ENCODE results near the gene RILPL2. TPM values are rescaled to one million over a fixed set of nuclear protein-coding genes. Genes with fewer than 3 reads are reported as not detected.

RILPL2 gene
- total RNA-seq, 1 donor from 2014 or later = 2.8 TPM

DNA sequence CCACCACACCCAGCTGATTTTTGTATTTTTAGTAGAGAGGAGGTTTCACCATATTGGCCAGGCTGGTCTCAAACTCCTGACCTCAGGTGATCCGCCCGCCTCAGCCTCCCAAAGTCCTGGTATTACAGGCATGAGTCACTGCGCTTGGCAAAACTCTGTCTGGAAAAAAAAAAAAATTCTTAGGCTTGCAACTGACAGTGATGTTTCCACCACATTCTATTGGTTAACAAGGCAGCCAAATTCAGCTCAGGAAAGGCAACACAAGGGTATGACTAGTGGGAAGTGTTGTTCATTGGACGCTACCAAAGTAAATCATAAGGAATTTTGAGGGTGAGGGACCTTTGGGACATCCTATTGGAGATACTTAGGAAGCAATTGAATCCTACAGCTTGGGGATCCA, 69.0 kb downstream of the RILPL2 start:
- TF ChIP-seq, protein P1, sequence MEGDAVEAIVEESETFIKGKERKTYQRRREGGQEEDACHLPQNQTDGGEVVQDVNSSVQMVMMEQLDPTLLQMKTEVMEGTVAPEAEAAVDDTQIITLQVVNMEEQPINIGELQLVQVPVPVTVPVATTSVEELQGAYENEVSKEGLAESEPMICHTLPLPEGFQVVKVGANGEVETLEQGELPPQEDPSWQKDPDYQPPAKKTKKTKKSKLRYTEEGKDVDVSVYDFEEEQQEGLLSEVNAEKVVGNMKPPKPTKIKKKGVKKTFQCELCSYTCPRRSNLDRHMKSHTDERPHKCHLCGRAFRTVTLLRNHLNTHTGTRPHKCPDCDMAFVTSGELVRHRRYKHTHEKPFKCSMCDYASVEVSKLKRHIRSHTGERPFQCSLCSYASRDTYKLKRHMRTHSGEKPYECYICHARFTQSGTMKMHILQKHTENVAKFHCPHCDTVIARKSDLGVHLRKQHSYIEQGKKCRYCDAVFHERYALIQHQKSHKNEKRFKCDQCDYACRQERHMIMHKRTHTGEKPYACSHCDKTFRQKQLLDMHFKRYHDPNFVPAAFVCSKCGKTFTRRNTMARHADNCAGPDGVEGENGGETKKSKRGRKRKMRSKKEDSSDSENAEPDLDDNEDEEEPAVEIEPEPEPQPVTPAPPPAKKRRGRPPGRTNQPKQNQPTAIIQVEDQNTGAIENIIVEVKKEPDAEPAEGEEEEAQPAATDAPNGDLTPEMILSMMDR (IDR thresholded peaks at IDR 0.05; ENCODE audit: unreplicated experiment) = no peak
- peaks cover 9% of the 10 kb centered on the region for H3K27me3 Mint-ChIP-seq (ENCODE audit: unreplicated experiment)
- no peak for DNase-seq (ENCODE audit: low spot score)
- H3K4me3 Mint-ChIP-seq (ENCODE audit: unreplicated experiment) = no peak overlapping the region
- H3K36me3 Mint-ChIP-seq (ENCODE audit: low read depth, unreplicated experiment) = peaks cover 5% of the 10 kb centered on the region
- H3K4me1 Mint-ChIP-seq (ENCODE audit: unreplicated experiment) = peaks cover 12% of the 10 kb centered on the region
- no peaks in the 10 kb centered on the region for H3K9me3 Mint-ChIP-seq (ENCODE audit: unreplicated experiment)
- no peak overlapping the region for H3K27ac Mint-ChIP-seq (ENCODE audit: unreplicated experiment)

Other genes starting within 250 kb of the RILPL2 start
- 30.1 TPM for gene MPHOSPH9, start 203.5 kb downstream of the RILPL2 start, total RNA-seq (ENCODE audit: unreplicated experiment)
- gene MTRFR, start 203.2 kb downstream of the RILPL2 start, total RNA-seq (ENCODE audit: unreplicated experiment) = 11.6 TPM
- 145 TPM for gene CDK2AP1, start 164.8 kb downstream of the RILPL2 start, total RNA-seq (ENCODE audit: unreplicated experiment)
- gene SBNO1, start 71.8 kb downstream of the RILPL2 start, total RNA-seq (ENCODE audit: unreplicated experiment) = 44.7 TPM
- 35.6 TPM for gene KMT5A, start 52.6 kb downstream of the RILPL2 start, total RNA-seq (ENCODE audit: unreplicated experiment)
- gene SNRNP35, start 21.5 kb upstream of the RILPL2 start, total RNA-seq (ENCODE audit: unreplicated experiment) = 18.8 TPM
- 19.8 TPM for gene RILPL1, start 97.0 kb upstream of the RILPL2 start, total RNA-seq (ENCODE audit: unreplicated experiment)
- 167 TPM for gene TMED2, start 147.9 kb upstream of the RILPL2 start, total RNA-seq (ENCODE audit: unreplicated experiment)
- 16.8 TPM for gene DDX55, start 165.4 kb upstream of the RILPL2 start, total RNA-seq (ENCODE audit: unreplicated experiment)
- gene EIF2B1, start 197.0 kb upstream of the RILPL2 start, total RNA-seq (ENCODE audit: unreplicated experiment) = 52.0 TPM
- gene GTF2H3, start 197.1 kb upstream of the RILPL2 start, total RNA-seq (ENCODE audit: unreplicated experiment) = 23.1 TPM
- gene TCTN2, start 234.4 kb upstream of the RILPL2 start, total RNA-seq (ENCODE audit: unreplicated experiment) = 11.3 TPM

Measured in endothelial cell (in vitro differentiated cells).